Right lobe of liver (tissue), 6 donors: ENCODE results near the gene CLIC5. TPM values are rescaled to one million over a fixed set of nuclear protein-coding genes. Genes with fewer than 3 reads are reported as not detected.

Experiments used
- ATAC-seq, 4 donors: fragments of 200-7000 bp; cut with Tn5 transposase; one replicate each; pipeline ENCODE4 v1.9.1; 2020; ENCODE audit warnings: mild to moderate bottlenecking in 4 of 4, moderate library complexity in 4 of 4
- DNase-seq, 3 donors: peaks; one replicate each; pipeline ENCODE4 v3.0.0-alpha.2; 2020
- H3K27ac ChIP-seq, 3 donors: fragments of 200-600 bp; one replicate each; pipeline ENCODE4 v1.8.0; 2022
- H3K27me3 ChIP-seq, 2 donors: fragments of 200-600 bp; one replicate each; pipeline ENCODE4 v1.8.0; 2022
- H3K36me3 ChIP-seq, 4 donors: fragments of 200-600 bp; sonication (generic) in 1 of 4; one replicate each; pipeline versions ENCODE4 v1.5.1 to v1.8.0; 2017 to 2022; ENCODE audit warnings: control low read depth in 1 of 4
- H3K4me1 ChIP-seq, 4 donors: fragments of 200-600 bp; sonication (generic) in 1 of 4; one replicate each; pipeline versions ENCODE4 v1.5.1 to v1.8.0; 2017 to 2022; ENCODE audit warnings: control low read depth in 1 of 4
- H3K4me3 ChIP-seq, 3 donors: fragments of 200-600 bp; one replicate each; pipeline ENCODE4 v1.8.0; 2022
- H3K9me3 ChIP-seq, 4 donors: fragments of 200-600 bp; sonication (generic) in 1 of 4; one replicate each; pipeline versions ENCODE4 v1.5.1 to v1.8.0; 2017 to 2022; ENCODE audit warnings: control low read depth in 1 of 4
- POLR2A ChIP-seq: fragments of 450-650 bp; IDR thresholded peaks from one replicate; pipeline ENCODE4 v1.6.1; 2017; ENCODE audit warnings: antibody characterized with exemption, mild to moderate bottlenecking
- WGBS: methylation state at CpG from one replicate; pipeline ENCODE4 v1.1.6; 2018; ENCODE audit warnings: low coverage, low lambda C conversion rate; ENCODE audit not compliant: insufficient coverage; ENCODE audit errors: missing lambda C conversion rate; 5-methylcytosine and 5-hydroxymethylcytosine counted together
- intact Hi-C, 2 donors: fragments of 100-400 bp; cut with DNase I; formaldehyde crosslinking; loops; one replicate each; pipeline versions ENCODE4 v1.11.2 to v1.14.1; 2022
- long read RNA-seq: library from polyadenylated mRNA; unstranded; transcript quantifications from one replicate; pipeline ENCODE4 v2.0.0, GENCODE V29; 2019
- total RNA-seq, 6 experiments: library from RNA; depleted of rRNA in 2 of 6; stranded (reverse); fragments of >200 nt in 2 of 6; fragmentation: NEBNext Ultra II Directional in 3 of 6; extraction: Animal tissue kit (Norgen Biotek cat#: 25700) in 3 of 6; gene quantifications; one replicate each; pipeline versions ENCODE4 v1.1.0 to v1.2.4, GENCODE V29; 2016 to 2023
- TF ChIP-seq, protein P1 (sequence below), 4 donors: fragments of 200-600 bp in 3 of 4; fragments of 450-650 bp in 1 of 4; IDR thresholded peaks; one replicate each; pipeline versions ENCODE4 v1.5.1 to v1.8.0; 2016 to 2022; ENCODE audit warnings: antibody characterized with exemption in 4 of 4, mild to moderate bottlenecking in 2 of 4
- donor health status: DM: no; HTN: yes; CAD: no.
- donor health status: DM: no; HTN: no; CAD: no.
- donor health status: DM: no; HTN: no; CAD: no.
- donor health status: DM: no; HTN: yes; CAD: no.
- donor health status: DM: no; HTN: yes; CAD: no.

Gene CLIC5
- total RNA-seq: under 1 TPM; 0.18 to 0.42 (median 0.29) TPM
- long read RNA-seq: 0 reads

DNA sequence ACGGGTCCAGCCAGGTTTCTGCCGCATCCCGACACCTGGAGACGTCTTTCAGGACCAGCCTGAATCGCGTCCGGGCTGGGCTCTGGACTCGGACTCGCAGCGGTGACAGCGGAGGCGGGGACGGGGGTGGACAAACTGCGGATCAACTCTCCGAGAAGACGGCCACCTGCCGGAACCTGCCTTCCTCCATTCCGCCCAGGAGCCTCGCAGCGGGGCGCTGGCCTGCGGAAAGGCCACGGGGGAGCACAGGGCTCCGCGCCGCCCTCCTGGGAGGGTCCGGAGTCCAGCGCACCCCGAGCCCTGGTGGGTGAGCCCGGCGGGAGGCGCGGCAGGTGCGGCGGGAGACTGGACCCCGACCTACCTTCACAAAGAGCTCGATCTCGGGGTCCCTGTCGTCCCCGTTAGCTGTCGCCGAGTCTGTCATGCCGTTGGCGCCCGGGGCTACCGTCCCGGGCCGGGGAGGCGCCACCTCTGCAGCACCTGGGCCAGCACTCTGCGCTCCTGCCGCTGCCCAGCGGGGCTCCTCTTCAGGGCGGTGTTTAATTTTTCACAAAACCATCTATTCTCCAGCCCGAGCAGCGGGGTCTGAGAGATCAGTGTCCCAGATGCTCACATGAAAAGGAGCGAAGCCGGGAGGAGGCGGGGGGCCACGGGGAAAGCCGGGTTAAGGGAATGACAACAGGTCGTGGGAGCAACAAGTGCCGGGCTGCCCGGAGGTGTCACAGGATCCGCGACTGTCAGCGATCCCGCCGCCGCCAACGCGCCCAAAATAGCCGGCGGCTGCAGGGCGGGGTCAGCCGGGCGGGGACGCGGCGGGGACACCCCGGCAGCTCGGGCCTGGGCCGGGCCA is at the start of gene CLIC5:
TSS of gene CLIC5 (minus strand) at position 742 of the 850 bp plus-strand sequence. CDS start at position 424, 318 bp downstream.
- Histone ChIP-seq H3K27ac (no peak within 1 kb of the TSS), H3K36me3 (no peaks in the 10 kb centered on the region), H3K4me3 (peak within 1 kb of the TSS; percentile 38 to 56 (median 47)), H3K9me3 (no peaks in the 10 kb centered on the region), H3K4me1 (peaks cover 0 to 3% (median 0%) of the 10 kb centered on the region in 4 donors), H3K27me3 (peaks cover 0 to 13% of the 10 kb centered on the region in 2 donors)
- 1% methylated on average over 40 of the region's 82 CpGs for WGBS
- ATAC-seq: peak; percentile 68 to 80 (median 72)
- intact Hi-C loops: no loop called here
- TF ChIP-seq POLR2A: no peak
- TF ChIP-seq, protein P1, sequence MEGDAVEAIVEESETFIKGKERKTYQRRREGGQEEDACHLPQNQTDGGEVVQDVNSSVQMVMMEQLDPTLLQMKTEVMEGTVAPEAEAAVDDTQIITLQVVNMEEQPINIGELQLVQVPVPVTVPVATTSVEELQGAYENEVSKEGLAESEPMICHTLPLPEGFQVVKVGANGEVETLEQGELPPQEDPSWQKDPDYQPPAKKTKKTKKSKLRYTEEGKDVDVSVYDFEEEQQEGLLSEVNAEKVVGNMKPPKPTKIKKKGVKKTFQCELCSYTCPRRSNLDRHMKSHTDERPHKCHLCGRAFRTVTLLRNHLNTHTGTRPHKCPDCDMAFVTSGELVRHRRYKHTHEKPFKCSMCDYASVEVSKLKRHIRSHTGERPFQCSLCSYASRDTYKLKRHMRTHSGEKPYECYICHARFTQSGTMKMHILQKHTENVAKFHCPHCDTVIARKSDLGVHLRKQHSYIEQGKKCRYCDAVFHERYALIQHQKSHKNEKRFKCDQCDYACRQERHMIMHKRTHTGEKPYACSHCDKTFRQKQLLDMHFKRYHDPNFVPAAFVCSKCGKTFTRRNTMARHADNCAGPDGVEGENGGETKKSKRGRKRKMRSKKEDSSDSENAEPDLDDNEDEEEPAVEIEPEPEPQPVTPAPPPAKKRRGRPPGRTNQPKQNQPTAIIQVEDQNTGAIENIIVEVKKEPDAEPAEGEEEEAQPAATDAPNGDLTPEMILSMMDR (IDR thresholded peaks at IDR 0.05): no peak
- DNase-seq: peak; percentile 41 to 64 (median 48)

DNA sequence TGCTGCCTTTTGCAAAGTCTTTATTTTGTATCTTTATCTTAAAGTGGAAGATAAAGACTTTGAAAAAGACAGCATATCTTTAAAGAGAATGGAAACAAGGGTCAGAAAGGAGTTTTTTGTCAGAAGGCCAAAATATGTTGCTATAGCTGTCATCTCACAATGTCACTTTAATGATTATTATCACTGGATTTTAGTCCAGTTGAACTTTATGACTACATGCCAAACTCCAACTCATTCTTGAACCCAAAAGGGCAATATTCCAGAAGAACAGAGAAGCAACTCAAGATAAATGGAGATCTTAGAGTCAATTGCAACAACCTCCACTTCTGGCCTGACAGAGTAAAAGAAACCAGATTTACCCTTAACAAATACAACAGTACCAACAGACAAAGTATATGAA is 47.3 kb upstream of the CLIC5 start:
- no peaks in the 10 kb centered on the region for H3K36me3 ChIP-seq
- intact Hi-C loops: no loop called here
- ATAC-seq (no peak), DNase-seq (no peak)
- no peaks in the 10 kb centered on the region for H3K9me3 ChIP-seq
- H3K27ac ChIP-seq: peak overlapping the region in 2 of 3 donors; percentile 28 to 62
- no peak overlapping the region for H3K4me3 ChIP-seq
- TF ChIP-seq, protein P1 (IDR thresholded peaks at IDR 0.05): no peak
- TF ChIP-seq POLR2A: no peak
- peaks cover 0 to 23% (median 8%) of the 10 kb centered on the region in 4 donors for H3K4me1 ChIP-seq
- no peaks in the 10 kb centered on the region for H3K27me3 ChIP-seq

DNA sequence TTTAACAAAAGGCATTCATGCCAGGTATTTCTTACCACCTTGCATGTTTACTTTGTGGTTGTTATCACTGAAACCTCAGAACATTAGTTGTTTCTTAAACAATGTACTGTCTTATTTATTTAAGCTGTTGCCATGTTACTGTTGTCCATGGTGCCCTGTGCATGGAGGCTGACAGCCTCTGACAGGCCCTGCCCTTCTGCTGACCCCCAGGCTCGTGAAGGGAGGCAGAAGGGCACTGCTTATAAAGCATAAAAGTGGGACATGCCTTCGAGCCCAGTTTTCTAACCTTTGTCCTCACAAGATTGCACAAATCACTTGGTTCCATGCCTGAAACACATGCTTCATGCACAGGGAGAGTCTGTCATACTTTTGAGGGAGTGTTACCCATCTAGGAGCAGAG is 46.7 kb upstream of the CLIC5 start:
- peak overlapping the region in 2 of 3 donors; percentile 28 to 62 for H3K27ac ChIP-seq
- peaks cover 0 to 30% (median 10%) of the 10 kb centered on the region in 4 donors for H3K4me1 ChIP-seq
- ATAC-seq (peak; percentile 92 to 99 (median 94)), DNase-seq (peak; percentile 72 to 87 (median 87))
- 11% methylated on average over 2 of the region's 2 CpGs for WGBS
- TF ChIP-seq, protein P1 (IDR thresholded peaks at IDR 0.05): no peak
- no peak for TF ChIP-seq POLR2A
- intact Hi-C loops: no loop called here
- H3K9me3 ChIP-seq: no peaks in the 10 kb centered on the region
- H3K36me3 ChIP-seq: no peaks in the 10 kb centered on the region
- no peak overlapping the region for H3K4me3 ChIP-seq
- H3K27me3 ChIP-seq: no peaks in the 10 kb centered on the region

DNA sequence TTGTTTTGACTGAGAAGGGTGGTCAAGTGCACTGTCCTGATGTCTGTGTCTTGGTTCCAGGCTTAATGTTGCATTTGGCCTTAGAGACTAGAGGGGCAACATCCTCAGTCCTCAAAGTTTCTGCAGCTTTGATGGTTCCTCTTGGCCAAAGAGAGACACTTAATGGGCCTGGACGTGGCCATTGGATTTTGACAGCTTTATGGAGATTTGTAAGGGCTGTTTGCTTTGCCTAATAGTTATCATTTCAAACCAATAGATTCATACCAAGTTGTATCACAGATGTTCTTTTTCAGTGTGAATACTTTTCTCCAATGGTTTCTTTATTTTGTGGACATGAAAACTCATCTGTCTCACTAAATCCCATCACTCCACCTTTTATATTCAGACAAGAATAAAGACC is 45.8 kb upstream of the CLIC5 start:
- DNase-seq (no peak), ATAC-seq (no peak)
- Histone ChIP-seq H3K36me3 (no peaks in the 10 kb centered on the region), H3K4me3 (no peak overlapping the region), H3K27ac (peak overlapping the region in 2 of 3 donors; percentile 28 to 62), H3K9me3 (no peaks in the 10 kb centered on the region), H3K4me1 (peaks cover 0 to 30% (median 11%) of the 10 kb centered on the region in 4 donors), H3K27me3 (no peaks in the 10 kb centered on the region)
- no CpG with 5 or more reads among the region's 1 CpG for WGBS
- intact Hi-C loops: no loop called here
- TF ChIP-seq, protein P1 (IDR thresholded peaks at IDR 0.05): no peak
- no peak for TF ChIP-seq POLR2A
